ENCODE measurements around the gene USP30. TPM values are rescaled to one million over a fixed set of nuclear protein-coding genes. Genes with fewer than 3 reads are reported as not detected.
"Not testable (repeated sequence)": the region's sequence is repeated elsewhere in the genome, so short reads cannot be mapped to it uniquely, and the experiment has no call there.

USP30 gene
- total RNA-seq, 3 donors from 2014 or later = 18.2 to 32.0 (median 26.9) TPM

DNA sequence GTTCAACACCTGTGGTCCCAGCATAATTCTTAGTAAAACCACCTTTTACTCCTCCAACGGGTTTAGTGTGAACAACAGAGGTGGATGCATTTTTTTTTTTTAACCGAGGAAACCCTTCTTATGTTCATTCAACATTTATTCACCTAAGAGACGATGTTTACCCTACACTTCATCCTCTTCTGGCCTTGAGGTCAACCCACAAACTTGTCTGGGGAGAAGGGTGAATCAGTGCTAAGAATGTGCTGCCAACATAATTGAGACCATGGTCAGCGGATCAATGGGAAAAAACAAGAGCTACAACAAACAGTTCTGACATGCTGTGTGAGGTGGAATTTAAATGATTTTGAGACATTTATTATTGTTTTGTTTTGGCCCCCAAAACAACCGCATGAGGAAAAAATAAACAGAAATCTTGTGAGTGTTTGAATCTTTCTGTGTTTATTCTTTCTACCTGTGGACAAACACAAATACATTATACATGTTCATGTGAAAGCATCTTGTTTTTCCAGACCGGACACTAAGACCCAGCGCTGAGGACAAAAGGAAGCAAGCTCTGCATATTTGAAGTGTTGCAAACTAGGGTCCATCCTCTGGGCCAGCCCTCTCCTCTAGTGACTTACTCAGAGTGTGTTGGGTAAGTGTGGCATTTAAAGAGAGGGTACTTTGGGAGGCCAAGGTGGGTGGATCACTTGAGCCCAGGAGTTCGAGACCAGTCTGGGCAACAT, 5.1 kb upstream of the USP30 start:
- DNase-seq (no peak), ATAC-seq (no peak)
- Histone ChIP-seq H3K4me1 (ENCODE audit: low read depth) (peaks cover 6% of the 10 kb centered on the region), H3K4me3 (no peak overlapping the region), H3K36me3 (ENCODE audit: low read depth) (no peaks in the 10 kb centered on the region), H3K9me3 (no peaks in the 10 kb centered on the region)
- intact Hi-C loops (cut with DNase I, micrococcal nuclease) = no loop called here
- TF ChIP-seq, protein P1, sequence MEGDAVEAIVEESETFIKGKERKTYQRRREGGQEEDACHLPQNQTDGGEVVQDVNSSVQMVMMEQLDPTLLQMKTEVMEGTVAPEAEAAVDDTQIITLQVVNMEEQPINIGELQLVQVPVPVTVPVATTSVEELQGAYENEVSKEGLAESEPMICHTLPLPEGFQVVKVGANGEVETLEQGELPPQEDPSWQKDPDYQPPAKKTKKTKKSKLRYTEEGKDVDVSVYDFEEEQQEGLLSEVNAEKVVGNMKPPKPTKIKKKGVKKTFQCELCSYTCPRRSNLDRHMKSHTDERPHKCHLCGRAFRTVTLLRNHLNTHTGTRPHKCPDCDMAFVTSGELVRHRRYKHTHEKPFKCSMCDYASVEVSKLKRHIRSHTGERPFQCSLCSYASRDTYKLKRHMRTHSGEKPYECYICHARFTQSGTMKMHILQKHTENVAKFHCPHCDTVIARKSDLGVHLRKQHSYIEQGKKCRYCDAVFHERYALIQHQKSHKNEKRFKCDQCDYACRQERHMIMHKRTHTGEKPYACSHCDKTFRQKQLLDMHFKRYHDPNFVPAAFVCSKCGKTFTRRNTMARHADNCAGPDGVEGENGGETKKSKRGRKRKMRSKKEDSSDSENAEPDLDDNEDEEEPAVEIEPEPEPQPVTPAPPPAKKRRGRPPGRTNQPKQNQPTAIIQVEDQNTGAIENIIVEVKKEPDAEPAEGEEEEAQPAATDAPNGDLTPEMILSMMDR (IDR thresholded peaks at IDR 0.05) = no peak

DNA sequence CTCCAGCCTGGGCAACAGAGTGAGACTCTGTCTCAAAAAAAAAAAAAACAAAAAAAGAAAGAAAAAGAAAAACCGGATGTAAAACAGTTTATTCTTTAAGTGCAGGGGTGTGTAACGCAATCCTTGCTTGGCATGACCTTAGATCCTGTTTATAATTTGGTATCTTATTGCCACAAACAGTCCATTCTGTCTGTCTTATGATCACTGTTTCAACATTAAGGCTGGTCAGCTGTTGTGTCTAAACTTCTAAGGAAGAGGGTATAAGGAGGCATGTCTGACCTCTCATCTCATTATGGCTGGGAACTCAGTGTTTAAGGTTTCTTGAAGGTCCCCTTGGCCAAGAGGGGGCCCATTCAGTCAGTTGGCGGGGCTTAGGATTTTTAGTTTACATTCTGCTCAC, 3.7 kb upstream of the USP30 start:
- H3K36me3 ChIP-seq (ENCODE audit: low read depth); H3K4me1 ChIP-seq (ENCODE audit: low read depth); DNase-seq; intact Hi-C loops (cut with DNase I, micrococcal nuclease); H3K9me3 ChIP-seq; H3K4me3 ChIP-seq: not testable (repeated sequence)
- ATAC-seq = peak; percentile 7

DNA sequence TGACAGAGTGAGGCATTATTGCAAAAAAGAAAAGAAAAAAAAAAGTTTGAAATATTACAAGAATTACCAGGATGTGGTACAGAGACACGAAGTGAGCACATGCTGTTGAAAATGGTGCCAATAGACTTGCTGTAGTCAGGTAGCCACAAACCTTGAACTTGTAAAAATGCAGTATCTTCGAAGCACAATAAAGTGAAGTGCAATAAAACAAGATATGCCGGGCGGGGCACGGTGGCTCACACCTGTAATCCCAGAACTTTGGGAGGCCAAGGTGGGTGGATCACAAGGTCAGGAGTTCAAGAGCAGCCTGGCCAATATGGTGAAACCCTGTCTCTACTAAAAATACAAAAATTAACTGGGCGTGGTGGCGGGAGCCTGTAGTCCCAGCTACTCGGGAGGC, 2.6 kb upstream of the USP30 start:
- intact Hi-C loops (cut with DNase I, micrococcal nuclease); H3K36me3 ChIP-seq (ENCODE audit: low read depth); H3K4me3 ChIP-seq; H3K9me3 ChIP-seq: not testable (repeated sequence)
- ATAC-seq (peak; percentile 53), DNase-seq (peak in 1 of 3 donors; percentile 62)
- H3K4me1 ChIP-seq (ENCODE audit: low read depth) = peaks cover 20% of the 10 kb centered on the region

DNA sequence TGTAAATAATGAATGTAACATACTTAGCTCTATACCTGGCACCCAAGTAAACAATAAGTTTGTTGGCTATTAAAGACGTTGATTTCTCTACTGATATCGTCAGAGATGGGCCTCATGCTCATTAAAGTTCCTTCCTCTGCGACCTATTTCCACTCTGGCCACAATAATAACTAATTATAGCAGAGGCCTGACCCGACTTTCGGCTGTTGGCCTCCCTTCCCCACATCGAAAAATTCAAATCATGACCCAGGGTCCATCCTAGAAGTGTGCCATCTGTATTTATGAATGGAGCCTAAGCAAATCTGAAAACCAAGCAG, 321 bp upstream of the USP30 start:
- Histone ChIP-seq H3K36me3 (ENCODE audit: low read depth) (no peaks in the 10 kb centered on the region), H3K4me1 (ENCODE audit: low read depth) (peaks cover 23% of the 10 kb centered on the region), H3K9me3 (no peaks in the 10 kb centered on the region), H3K4me3 (no peak overlapping the region)
- TF ChIP-seq, protein P1 (IDR thresholded peaks at IDR 0.05) = no peak
- DNase-seq (no peak), ATAC-seq (no peak)
- intact Hi-C loops (cut with DNase I, micrococcal nuclease) = no loop called here

DNA sequence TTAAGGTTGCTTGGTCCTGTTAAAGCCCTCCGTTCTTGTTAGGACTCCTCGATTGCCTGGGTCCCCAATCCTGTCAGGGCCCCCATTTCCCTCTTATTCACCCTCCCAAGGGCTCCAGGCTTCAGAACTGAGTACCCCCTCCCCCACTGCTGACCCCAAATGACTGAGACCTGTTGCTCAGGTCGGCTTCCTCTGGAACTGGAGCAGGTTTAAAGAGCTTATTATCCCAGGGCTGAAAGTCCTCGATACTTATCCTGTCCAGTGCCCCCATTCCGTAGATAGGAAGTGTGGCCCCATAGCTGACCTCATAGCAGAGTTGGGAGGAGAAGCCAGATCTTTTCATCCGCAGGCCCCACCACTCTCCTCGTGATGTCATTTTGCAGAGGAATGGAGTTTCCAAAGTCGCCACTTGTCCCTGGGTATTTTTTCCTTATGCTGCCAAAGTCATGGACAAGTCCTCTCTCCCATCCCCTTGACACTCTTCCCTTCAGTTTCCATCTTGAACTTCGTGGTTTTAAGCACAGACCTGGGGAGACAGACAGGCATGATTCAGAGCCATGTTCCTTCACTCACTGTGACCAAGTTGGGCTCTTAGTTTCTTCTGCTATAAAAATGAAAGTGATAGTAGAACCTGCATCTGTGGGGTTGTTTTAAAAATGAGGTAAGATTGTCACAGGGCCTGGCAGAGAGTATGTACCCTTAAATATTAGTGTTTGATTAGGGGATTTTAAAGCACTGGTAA, 1.2 kb downstream of the USP30 start:
- peak; percentile 47 for ATAC-seq
- TF ChIP-seq, protein P1 (IDR thresholded peaks at IDR 0.05) = no peak
- Histone ChIP-seq H3K4me3 (no peak overlapping the region), H3K9me3 (no peaks in the 10 kb centered on the region), H3K4me1 (ENCODE audit: low read depth) (peaks cover 23% of the 10 kb centered on the region), H3K36me3 (ENCODE audit: low read depth) (no peaks in the 10 kb centered on the region)
- intact Hi-C loops (cut with DNase I, micrococcal nuclease) = no loop called here
- DNase-seq = no peak

DNA sequence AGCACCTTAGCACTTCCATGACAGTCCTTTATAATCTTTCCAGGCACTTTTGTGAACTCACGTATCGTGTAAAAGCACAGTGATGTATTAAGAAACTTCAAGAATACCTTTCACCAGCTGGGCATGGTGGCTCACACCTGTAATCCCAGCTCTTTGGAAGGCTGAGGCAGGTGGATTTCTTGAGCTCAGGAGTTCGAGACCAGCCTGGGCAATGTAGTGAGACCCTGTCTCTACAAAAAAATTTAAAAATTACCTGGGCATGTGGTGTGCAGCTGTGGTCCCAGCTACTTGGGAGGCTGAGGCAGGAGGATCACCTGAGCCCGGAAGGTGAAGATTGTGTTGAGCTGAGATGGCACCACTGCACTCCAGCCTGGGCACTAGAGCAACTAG, 1.7 kb downstream of the USP30 start:
- H3K9me3 ChIP-seq; intact Hi-C loops (cut with DNase I, micrococcal nuclease); H3K4me3 ChIP-seq; DNase-seq; H3K36me3 ChIP-seq (ENCODE audit: low read depth); ATAC-seq: not testable (repeated sequence)
- H3K4me1 ChIP-seq (ENCODE audit: low read depth) = peaks cover 23% of the 10 kb centered on the region

DNA sequence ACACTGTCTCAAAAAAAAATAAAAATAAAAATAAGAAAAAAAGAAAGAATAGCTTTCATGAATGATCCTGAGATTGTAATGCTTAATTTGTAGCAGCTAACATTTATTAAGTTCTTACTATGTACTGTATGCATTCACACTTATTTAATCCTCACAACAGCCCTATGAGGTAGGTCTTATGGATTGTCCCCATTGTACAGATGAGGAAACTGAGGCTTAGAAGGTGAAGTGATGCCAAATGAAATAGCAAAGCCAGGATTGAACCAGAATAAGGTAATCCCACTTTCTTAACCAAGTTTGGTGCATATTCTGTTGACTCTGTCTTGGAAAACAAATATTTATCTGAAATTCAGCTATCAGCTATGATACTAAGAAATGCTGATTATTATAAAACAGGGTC, 2.1 kb downstream of the USP30 start:
- Histone ChIP-seq H3K4me1 (ENCODE audit: low read depth) (peaks cover 19% of the 10 kb centered on the region), H3K36me3 (ENCODE audit: low read depth) (no peaks in the 10 kb centered on the region), H3K9me3 (no peaks in the 10 kb centered on the region), H3K4me3 (no peak overlapping the region)
- TF ChIP-seq, protein P1 (IDR thresholded peaks at IDR 0.05) = no peak
- ATAC-seq (no peak), DNase-seq (no peak)
- intact Hi-C loops (cut with DNase I, micrococcal nuclease) = no loop called here

Data from mucosa of descending colon (tissue), 3 donors.